DOHH2 (cell line): ENCODE results near the gene CRAMP1.
A peak's percentile ranks its signal among the peaks of the same experiment; 100 is the strongest.

Experiments used
- H3F3A ChIP-seq: fragments of 200-600 bp; sonication (generic), shearing (Covaris generic); 2 replicates; pipeline ENCODE4 v1.6.0; 2016; ENCODE audit warnings: antibody characterized with exemption, mild to moderate bottlenecking; ENCODE audit not compliant: control insufficient read depth, insufficient read depth
- H3K27ac ChIP-seq: fragments of 200-600 bp; sonication (generic); 2 replicates; pipeline ENCODE4 v1.5.1; 2014; ENCODE audit warnings: low read depth, mild to moderate bottlenecking, low read length, moderate library complexity
- H3K27me3 ChIP-seq: fragments of 200-600 bp; sonication (generic); 2 replicates; pipeline ENCODE4 v1.6.1; 2014; ENCODE audit warnings: mild to moderate bottlenecking, low read length, mixed read lengths; ENCODE audit not compliant: control insufficient read depth
- H3K36me3 ChIP-seq: fragments of 200-600 bp; sonication (generic); 2 replicates; pipeline ENCODE4 v1.6.1; 2014; ENCODE audit warnings: mild to moderate bottlenecking, low read length, moderate library complexity, mixed read lengths; ENCODE audit not compliant: control insufficient read depth
- H3K4me1 ChIP-seq: fragments of 200-600 bp; sonication (generic); 2 replicates; pipeline ENCODE4 v1.6.1; 2014; ENCODE audit warnings: mild to moderate bottlenecking, low read length, mixed read lengths; ENCODE audit not compliant: control insufficient read depth
- H3K4me2 ChIP-seq: fragments of 200-600 bp; sonication (generic); 2 replicates; pipeline ENCODE4 v1.6.0; 2014; ENCODE audit warnings: mild to moderate bottlenecking, low read length, moderate library complexity
- H3K4me3 ChIP-seq: fragments of 200-600 bp; sonication (generic); 2 replicates; pipeline ENCODE4 v1.5.1; 2014; ENCODE audit warnings: mild to moderate bottlenecking, low read length, mixed read lengths
- H3K79me2 ChIP-seq: fragments of 200-600 bp; sonication (generic); 2 replicates; pipeline ENCODE4 v1.6.1; 2014; ENCODE audit warnings: mild to moderate bottlenecking, low read length, mixed read lengths; ENCODE audit not compliant: control insufficient read depth
- H3K9me2 ChIP-seq: fragments of 200-600 bp; sonication (generic); replicated peaks from 2 replicates; pipeline ENCODE4 v1.6.1; 2014; ENCODE audit warnings: mild to moderate bottlenecking, low read length, mixed read lengths; ENCODE audit not compliant: control insufficient read depth
- H3K9me3 ChIP-seq: fragments of 200-600 bp; sonication (generic); 2 replicates; pipeline ENCODE4 v1.6.1; 2014; ENCODE audit warnings: antibody characterized with exemption, low read length, mixed read lengths; ENCODE audit not compliant: control insufficient read depth, insufficient read depth
- H4K20me1 ChIP-seq: fragments of 200-600 bp; sonication (generic); 2 replicates; pipeline ENCODE4 v1.6.0; 2014; ENCODE audit warnings: low read depth, mild to moderate bottlenecking, antibody characterized with exemption, low read length, moderate library complexity; ENCODE audit not compliant: control insufficient read depth, insufficient read depth
- CTCF ChIP-seq: fragments of 200-600 bp; sonication (generic); IDR thresholded peaks from one replicate; pipeline ENCODE4 v1.5.1; 2014; ENCODE audit warnings: antibody characterized with exemption, mild to moderate bottlenecking, low read depth, low read length; ENCODE audit not compliant: poor library complexity, severe bottlenecking
- EZH2phosphoT487 ChIP-seq: fragments of 200-600 bp; sonication (generic); IDR thresholded peaks from 2 replicates; pipeline ENCODE4 v1.6.1; 2017; ENCODE audit warnings: borderline replicate concordance, mild to moderate bottlenecking, antibody characterized with exemption, low read length, moderate library complexity, mixed read lengths

Gene CRAMP1

GRCh38 chr16:1674751-1675664, 62.8 kb downstream of the CRAMP1 start:
- peaks cover 78% of the 10 kb centered on the region for H3K36me3 ChIP-seq
- no peaks in the 10 kb centered on the region for H3K27me3 ChIP-seq
- H3K79me2 ChIP-seq: peaks cover 24% of the 10 kb centered on the region
- no peaks in the 10 kb centered on the region for H3K9me2 ChIP-seq
- H3K4me2 ChIP-seq: no peak overlapping the region
- peaks cover 17% of the 10 kb centered on the region for H3K4me1 ChIP-seq
- no peak overlapping the region for H3K4me3 ChIP-seq
- H3K9me3 ChIP-seq: no peaks in the 10 kb centered on the region
- peaks cover 2% of the 10 kb centered on the region; the same call in 1 of the 2 replicates for H4K20me1 ChIP-seq
- H3K27ac ChIP-seq: no peak overlapping the region
- no peak for TF ChIP-seq EZH2phosphoT487
- TF ChIP-seq CTCF: no peak
- H3F3A ChIP-seq: 0 out of 2 replicates have a peak, but pooled peaks cover 10% of the 10 kb centered on the region

GRCh38 chr16:1676661-1677060, 64.5 kb downstream of the CRAMP1 start:
- H3K27me3 ChIP-seq: no peaks in the 10 kb centered on the region
- H3K4me2 ChIP-seq: no peak overlapping the region
- peaks cover 26% of the 10 kb centered on the region for H3K4me1 ChIP-seq
- H3K36me3 ChIP-seq: peaks cover 80% of the 10 kb centered on the region
- H3K27ac ChIP-seq: no peak overlapping the region
- H4K20me1 ChIP-seq: peaks cover 10% of the 10 kb centered on the region
- TF ChIP-seq CTCF: no peak
- H3K4me3 ChIP-seq: no peak overlapping the region
- peaks cover 40% of the 10 kb centered on the region for H3K79me2 ChIP-seq
- H3K9me2 ChIP-seq: no peaks in the 10 kb centered on the region
- no peaks in the 10 kb centered on the region for H3K9me3 ChIP-seq
- 0 out of 2 replicates have a peak, but pooled peaks cover 10% of the 10 kb centered on the region for H3F3A ChIP-seq

GRCh38 chr16:1677339-1677738, 65.2 kb downstream of the CRAMP1 start:
- H3K4me1 ChIP-seq: peaks cover 26% of the 10 kb centered on the region
- H3K4me3 ChIP-seq: peak overlapping the region; percentile 92
- H3K9me3 ChIP-seq: no peaks in the 10 kb centered on the region
- no peak for TF ChIP-seq CTCF
- no peak for TF ChIP-seq EZH2phosphoT487
- H3F3A ChIP-seq: 0 out of 2 replicates have a peak, but pooled peaks cover 10% of the 10 kb centered on the region
- H3K79me2 ChIP-seq: peaks cover 47% of the 10 kb centered on the region
- peaks cover 10% of the 10 kb centered on the region for H4K20me1 ChIP-seq
- peak overlapping the region; percentile 14; the same call in 1 of the 2 replicates for H3K27ac ChIP-seq
- H3K9me2 ChIP-seq: no peaks in the 10 kb centered on the region
- H3K27me3 ChIP-seq: no peaks in the 10 kb centered on the region
- peaks cover 74% of the 10 kb centered on the region for H3K36me3 ChIP-seq
- peak overlapping the region; percentile 43 for H3K4me2 ChIP-seq
